H1 (cell line): ENCODE data around the gene POLR1F. TPM values are rescaled to one million over a fixed set of nuclear protein-coding genes. Genes with fewer than 3 reads are reported as not detected.

Source experiments
- CTCF ChIA-PET: fragments of 300-600 bp; sonication (Branson Sonifier 250); formaldehyde crosslinking; loops from one replicate; lab custom pipeline; 2021; ENCODE audit not compliant: partially characterized antibody; lab: Charles Lee
- POLR2A ChIA-PET: fragments of 300-600 bp; sonication (Branson Sonifier 250); formaldehyde crosslinking; loops from one replicate; lab custom pipeline; 2021; ENCODE audit warnings: inconsistent platforms; ENCODE audit not compliant: partially characterized antibody; lab: Charles Lee
- DNase-seq, 2 experiments: peaks; one replicate each; pipeline versions ENCODE4 v3.0.0 to v3.0.0-alpha.2; 2010 to 2022; ENCODE audit warnings: low spot score in 2 of 2, low read depth in 1 of 2, mixed read lengths in 1 of 2
- FAIRE-seq: peaks from 2 replicates; lab custom pipeline; 2011; peaks lifted over from hg19 to GRCh38; lab: Jason Lieb, UNC
- H2AFZ ChIP-seq: 2 replicates; pipeline ENCODE4 v1.8.1; 2012; ENCODE audit warnings: low read length, inconsistent platforms
- H2AK5ac ChIP-seq: 2 replicates; pipeline ENCODE4 v1.6.1; 2013; ENCODE audit warnings: low read depth, low read length
- H2BK120ac ChIP-seq: replicated peaks from 2 replicates; pipeline ENCODE3; 2013; ENCODE audit warnings: low read depth, low read length, inconsistent platforms
- H2BK12ac ChIP-seq: 2 replicates; pipeline ENCODE4 v1.6.1; 2013; ENCODE audit warnings: low read depth, low read length
- H2BK15ac ChIP-seq: 2 replicates; pipeline ENCODE4 v1.6.1; 2013; ENCODE audit warnings: low read length
- H2BK20ac ChIP-seq: 2 replicates; pipeline ENCODE4 v1.6.1; 2013; ENCODE audit warnings: low read length
- H2BK5ac ChIP-seq: 2 replicates; pipeline ENCODE4 v1.6.1; 2013; ENCODE audit warnings: low read depth, low read length
- H3K14ac ChIP-seq: 2 replicates; pipeline ENCODE4 v1.6.1; 2013; ENCODE audit warnings: inconsistent platforms; ENCODE audit not compliant: insufficient read length
- H3K18ac ChIP-seq: 2 replicates; pipeline ENCODE4 v1.6.1; 2013; ENCODE audit warnings: low read length; ENCODE audit errors: extremely low read depth
- H3K23ac ChIP-seq: 2 replicates; pipeline ENCODE4 v1.6.1; 2013; ENCODE audit warnings: inconsistent platforms; ENCODE audit not compliant: insufficient read length
- H3K23me2 ChIP-seq: 2 replicates; pipeline ENCODE4 v1.6.1; 2013; ENCODE audit warnings: low read depth, low read length
- H3K27ac ChIP-seq: 2 replicates; pipeline ENCODE4 v1.6.1; 2011; ENCODE audit warnings: low read depth, low read length, inconsistent platforms
- H3K27me3 ChIP-seq, 4 experiments: replicated peaks in 1 of 4; 1 replicate in 1 of 4; 2 replicates in 3 of 4; pipeline versions ENCODE4 v1.6.1 to v1.8.1; 2011 to 2013; ENCODE audit warnings: low read length in 3 of 4, mild to moderate bottlenecking in 3 of 4, inconsistent platforms in 2 of 4, mixed read lengths in 2 of 4, moderate library complexity in 1 of 4; ENCODE audit not compliant: control insufficient read depth in 3 of 4, insufficient read depth in 3 of 4; ENCODE audit errors: extremely low read depth in 1 of 4
- H3K36me3 ChIP-seq, 4 experiments: 2 replicates each; pipeline versions ENCODE4 v1.6.1 to v1.8.1; 2011 to 2013; ENCODE audit warnings: mild to moderate bottlenecking in 4 of 4, low read length in 3 of 4, moderate library complexity in 2 of 4, control low read depth in 1 of 4, inconsistent platforms in 1 of 4; ENCODE audit not compliant: insufficient read depth in 4 of 4, control insufficient read depth in 2 of 4
- H3K4ac ChIP-seq: replicated peaks from 2 replicates; pipeline ENCODE3; 2013; ENCODE audit warnings: low read length, low read depth, mixed read lengths, inconsistent platforms; ENCODE audit not compliant: insufficient read length
- H3K4me1 ChIP-seq, 4 experiments: replicated peaks in 1 of 4; 1 replicate in 1 of 4; 2 replicates in 3 of 4; pipeline versions ENCODE4 v1.6.1 to v1.8.1; 2011 to 2013; ENCODE audit warnings: low read length in 3 of 4, inconsistent platforms in 2 of 4, mixed read lengths in 1 of 4; ENCODE audit not compliant: insufficient read depth in 4 of 4, control insufficient read depth in 3 of 4
- H3K4me2 ChIP-seq, 2 experiments: 2 replicates each; pipeline versions ENCODE4 v1.6.1 to v1.8.1; 2011 to 2013; ENCODE audit warnings: low read depth in 2 of 2, low read length in 2 of 2, control low read depth in 1 of 2, inconsistent platforms in 1 of 2, mild to moderate bottlenecking in 1 of 2; ENCODE audit not compliant: insufficient read depth in 1 of 2
- H3K4me3 ChIP-seq, 4 experiments: fragments of 200-600, 300-600 bp in 1 of 4; sonication (generic), shearing (Covaris generic), sonication (Bioruptor Twin) in 1 of 4; 2 replicates each; pipeline versions ENCODE4 v1.5.1 to v1.8.1; 2011 to 2016; ENCODE audit warnings: low read length in 4 of 4, low read depth in 3 of 4, control low read depth in 2 of 4, inconsistent platforms in 2 of 4, mild to moderate bottlenecking in 2 of 4, mixed read lengths in 1 of 4, moderate library complexity in 1 of 4; ENCODE audit not compliant: insufficient read depth in 2 of 4; ENCODE audit errors: extremely low read depth in 1 of 4
- H3K56ac ChIP-seq: replicated peaks from 2 replicates; pipeline ENCODE3; 2013; ENCODE audit warnings: low read depth, mild to moderate bottlenecking, mixed read lengths, low read length, inconsistent platforms; ENCODE audit not compliant: insufficient read length
- H3K79me1 ChIP-seq: 2 replicates; pipeline ENCODE4 v1.6.1; 2013; ENCODE audit warnings: low read depth, low read length, control low read depth
- H3K79me2 ChIP-seq, 2 experiments: 2 replicates each; pipeline versions ENCODE4 v1.6.1 to v1.8.1; 2012 to 2013; ENCODE audit warnings: low read length in 2 of 2, mild to moderate bottlenecking in 2 of 2, inconsistent platforms in 1 of 2; ENCODE audit not compliant: insufficient read depth in 2 of 2, control insufficient read depth in 1 of 2
- H3K9ac ChIP-seq, 4 experiments: replicated peaks in 1 of 4; 1 replicate in 1 of 4; 2 replicates in 3 of 4; pipeline versions ENCODE4 v1.6.1 to v1.8.1; 2011 to 2013; ENCODE audit warnings: low read depth in 3 of 4, low read length in 3 of 4, control low read depth in 2 of 4, mild to moderate bottlenecking in 2 of 4, moderate library complexity in 2 of 4, inconsistent platforms in 1 of 4; ENCODE audit errors: extremely low read depth in 1 of 4
- H3K9me3 ChIP-seq, 2 experiments: 2 replicates each; pipeline versions ENCODE4 v1.6.1 to v1.8.1; 2012 to 2013; ENCODE audit warnings: mild to moderate bottlenecking in 2 of 2, moderate library complexity in 2 of 2, control low read depth in 1 of 2, inconsistent platforms in 1 of 2, low read depth in 1 of 2, low read length in 1 of 2, mixed read lengths in 1 of 2; ENCODE audit not compliant: insufficient read depth in 2 of 2
- H4K20me1 ChIP-seq, 2 experiments: replicated peaks in 1 of 2; 2 replicates each; pipeline versions ENCODE3 to v1.8.1; 2011 to 2013; ENCODE audit warnings: inconsistent platforms in 2 of 2, low read length in 2 of 2, mild to moderate bottlenecking in 1 of 2; ENCODE audit not compliant: insufficient read depth in 2 of 2, control insufficient read depth in 1 of 2
- H4K5ac ChIP-seq: 2 replicates; pipeline ENCODE4 v1.6.1; 2013; ENCODE audit warnings: low read length, low read depth, mixed read lengths, inconsistent platforms; ENCODE audit not compliant: insufficient read length
- H4K8ac ChIP-seq: 2 replicates; pipeline ENCODE4 v1.8.0; 2013; ENCODE audit warnings: mild to moderate bottlenecking, moderate library complexity, low read length, inconsistent platforms; ENCODE audit not compliant: insufficient read depth; ENCODE audit errors: extremely low read depth
- H4K91ac ChIP-seq: replicated peaks from 2 replicates; pipeline ENCODE3; 2013; ENCODE audit warnings: low read length, mixed read lengths, inconsistent platforms; ENCODE audit not compliant: insufficient read length
- ASH2L ChIP-seq: fragments of 200-600, 300-600 bp; sonication (generic); IDR thresholded peaks from one replicate; pipeline ENCODE4 v1.7.1; 2017; ENCODE audit warnings: low read length
- JUN ChIP-seq: IDR thresholded peaks from 2 replicates; pipeline ENCODE4 v1.6.1; 2011; ENCODE audit warnings: low read depth, mild to moderate bottlenecking, improper control_type of control experiment, low read length
- MAFK ChIP-seq: IDR thresholded peaks from 2 replicates; pipeline ENCODE4 v1.6.1; 2012; ENCODE audit warnings: low read depth, mild to moderate bottlenecking, improper control_type of control experiment, low read length
- TAF7 ChIP-seq: optimal IDR thresholded peaks from 2 replicates; pipeline ENCODE3; 2011; ENCODE audit warnings: low read depth, mild to moderate bottlenecking, inconsistent platforms, low read length, moderate library complexity, borderline replicate concordance
- TBP ChIP-seq: IDR thresholded peaks from 2 replicates; pipeline ENCODE4 v1.6.1; 2011; ENCODE audit warnings: low read depth, low read length, improper control_type of control experiment
- TEAD4 ChIP-seq: IDR thresholded peaks from 2 replicates; pipeline ENCODE4 v1.6.1; 2012; ENCODE audit warnings: low read depth, low read length, inconsistent platforms, mixed read lengths
- WGBS, 2 experiments: shearing (Covaris generic) in 1 of 2; methylation state at CpG; one replicate each; pipeline versions ENCODE4 v1.1.6 to v1.1.7; 2013 to 2015; ENCODE audit warnings: low lambda C conversion rate in 2 of 2, mixed read lengths in 2 of 2, inconsistent platforms in 1 of 2, low coverage in 1 of 2, missing lambda C conversion rate in 1 of 2; ENCODE audit not compliant: insufficient replicate concordance in 2 of 2, insufficient coverage in 1 of 2, insufficient read length in 1 of 2; ENCODE audit errors: extremely low coverage in 1 of 2, missing lambda C conversion rate in 1 of 2; 5-methylcytosine and 5-hydroxymethylcytosine counted together
- polyA plus RNA-seq, 7 experiments: library from polyadenylated mRNA; depleted of rRNA in 3 of 7; stranded (reverse) in 5 of 7; unstranded in 2 of 7; fragments of >200 nt in 5 of 7; fragments of 200-250 nt in 2 of 7; gene quantifications; 1 replicate in 5 of 7; 2 replicates in 1 of 7; 4 replicates in 1 of 7; pipeline versions ENCODE4 v1.2.1 to v1.2.3, GENCODE V29; 2011 to 2013; ENCODE audit warnings: missing spikeins in 2 of 7, mixed read lengths in 2 of 7
- total RNA-seq: library from RNA; stranded (reverse); fragmentation: NEBNext Ultra II Directional; extraction: Animal tissue kit (Norgen Biotek cat#: 25700); gene quantifications from 2 replicates; pipeline ENCODE4 v1.2.1, GENCODE V29; 2021

POLR1F gene
- total and polyA plus RNA-seq, 2 of the 8 experiments (the other 6 are each of a cell fraction or from before 2014, with no cell fraction given) = 11.2 to 24.6 TPM

GRCh38 chr7:19744075-19744474, 35.2 kb upstream of the POLR1F start:
- no peaks in the 10 kb centered on the region for H3K27me3 ChIP-seq
- H2BK120ac ChIP-seq = no peak overlapping the region
- no peak overlapping the region for H3K4ac ChIP-seq
- no peak overlapping the region for H2AFZ ChIP-seq
- no peak overlapping the region for H4K91ac ChIP-seq
- no peaks in the 10 kb centered on the region for H3K36me3 ChIP-seq
- H4K5ac ChIP-seq = no peak overlapping the region
- no peaks in the 10 kb centered on the region for H3K9me3 ChIP-seq
- ChIA-PET POLR2A (no interaction called here), CTCF (interaction anchor here (1.1 to 1.2 kb wide), 2 partner anchors 429 to 911 kb away, joined by 3 read pairs; no protein-coding TSS in a partner anchor)
- H3K27ac ChIP-seq = no peak overlapping the region
- H3K79me1 ChIP-seq = no peaks in the 10 kb centered on the region
- H3K18ac ChIP-seq = no peak overlapping the region
- no peak overlapping the region for H4K8ac ChIP-seq
- no peaks in the 10 kb centered on the region for H4K20me1 ChIP-seq
- H3K4me2 ChIP-seq = no peak overlapping the region
- no peak overlapping the region for H2BK12ac ChIP-seq
- H3K9ac ChIP-seq = no peak overlapping the region
- H3K14ac ChIP-seq = no peak overlapping the region
- DNase-seq = no peak
- H3K4me1 ChIP-seq = no peaks in the 10 kb centered on the region
- H3K4me3 ChIP-seq = no peak overlapping the region
- TF ChIP-seq MAFK (peak; percentile 75; the same call in 1 of the 2 replicates), JUN (no peak), TAF7 (no peak), TEAD4 (no peak), TBP (no peak), ASH2L (no peak)
- H3K23me2 ChIP-seq = no peaks in the 10 kb centered on the region
- no peak overlapping the region for H2BK20ac ChIP-seq
- no peak overlapping the region for H3K23ac ChIP-seq
- no peak overlapping the region for H2BK15ac ChIP-seq
- no peaks in the 10 kb centered on the region for H3K79me2 ChIP-seq
- H3K56ac ChIP-seq = no peak overlapping the region
- 92% methylated on average over 1 of the region's 1 CpG; no CpG with 5 or more reads in 1 of the 2 experiments for WGBS, 2 experiments
- no peak overlapping the region for H2AK5ac ChIP-seq
- H2BK5ac ChIP-seq = no peak overlapping the region
- no peak for FAIRE-seq
